SU-DHL-6 (cell line): ENCODE measurements around the gene NR1H4.

Experiments used
- H2AFZ ChIP-seq: fragments of 200-600 bp; sonication (generic); 2 replicates; pipeline ENCODE4 v1.6.1; 2014; ENCODE audit warnings: low read depth, mild to moderate bottlenecking, moderate library complexity, mixed read lengths, antibody characterized with exemption, low read length; ENCODE audit not compliant: severe bottlenecking
- H3F3A ChIP-seq: fragments of 200-600 bp; shearing (Covaris generic); 2 replicates; pipeline ENCODE4 v1.6.0; 2016; ENCODE audit warnings: antibody characterized with exemption, mild to moderate bottlenecking; ENCODE audit not compliant: insufficient read depth
- H3K27ac ChIP-seq: fragments of 200-600 bp; sonication (generic); 2 replicates; pipeline ENCODE4 v1.5.1; 2016; ENCODE audit warnings: low read depth, mild to moderate bottlenecking, low read length, moderate library complexity, mixed read lengths
- H3K27me3 ChIP-seq: fragments of 200-600 bp; sonication (generic), shearing (Covaris generic); 2 replicates; pipeline ENCODE4 v1.6.0; 2014; ENCODE audit warnings: mild to moderate bottlenecking, low read length
- H3K36me3 ChIP-seq: fragments of 200-600 bp; sonication (generic); 2 replicates; pipeline ENCODE4 v1.6.1; 2014; ENCODE audit warnings: mild to moderate bottlenecking, low read length, mixed read lengths
- H3K4me2 ChIP-seq: fragments of 300-600, 200-600 bp; shearing (Covaris generic), sonication (generic); 2 replicates; pipeline ENCODE4 v1.6.0; 2014; ENCODE audit warnings: low read length, low read depth, mild to moderate bottlenecking; ENCODE audit not compliant: poor library complexity, severe bottlenecking
- H3K4me3 ChIP-seq: fragments of 200-600 bp; sonication (generic); 2 replicates; pipeline ENCODE4 v1.5.1; 2014; ENCODE audit warnings: antibody characterized with exemption, low read length, mild to moderate bottlenecking, mixed read lengths; ENCODE audit not compliant: insufficient read depth, poor library complexity, severe bottlenecking
- H3K79me2 ChIP-seq: fragments of 200-600 bp; sonication (generic); 2 replicates; pipeline ENCODE4 v1.6.1; 2014; ENCODE audit warnings: mild to moderate bottlenecking, low read length, moderate library complexity; ENCODE audit not compliant: insufficient read depth
- H3K9ac ChIP-seq: fragments of 200-600 bp; sonication (generic); 2 replicates; pipeline ENCODE4 v1.7.0; 2014; ENCODE audit warnings: mild to moderate bottlenecking, low read length
- H3K9me2 ChIP-seq: fragments of 200-600 bp; sonication (generic); replicated peaks from 2 replicates; pipeline ENCODE4 v1.6.1; 2014; ENCODE audit warnings: low read length; ENCODE audit not compliant: insufficient read depth
- H3K9me3 ChIP-seq: fragments of 200-600 bp; sonication (generic); 2 replicates; pipeline ENCODE4 v1.6.1; 2014; ENCODE audit warnings: low read length, mixed read lengths; ENCODE audit not compliant: insufficient read depth
- H4K20me1 ChIP-seq: fragments of 200-600 bp; sonication (generic); 2 replicates; pipeline ENCODE4 v1.6.1; 2014; ENCODE audit warnings: low read depth, mild to moderate bottlenecking, antibody characterized with exemption, low read length, moderate library complexity, mixed read lengths
- CTCF ChIP-seq: fragments of 200-600 bp; sonication (generic); IDR thresholded peaks from one replicate; pipeline ENCODE4 v1.5.1; 2017; ENCODE audit warnings: antibody characterized with exemption, mild to moderate bottlenecking, low read length, moderate library complexity; ENCODE audit not compliant: insufficient read depth, poor library complexity, severe bottlenecking
- EZH2phosphoT487 ChIP-seq: fragments of 200-600 bp; sonication (generic), shearing (Covaris generic); conservative IDR thresholded peaks from 2 replicates; pipeline ENCODE4 v1.6.1; 2018; ENCODE audit warnings: mild to moderate bottlenecking, antibody characterized with exemption, low read length, moderate library complexity, mixed read lengths

Gene NR1H4

GRCh38 chr12:100553936-100554335 lies 80.3 kb downstream of the NR1H4 start:
- no peak for TF ChIP-seq EZH2phosphoT487
- no peak for TF ChIP-seq CTCF

GRCh38 chr12:100554608-100555077 lies 81.0 kb downstream of the NR1H4 start:
- H3K9me2 ChIP-seq: no peaks in the 10 kb centered on the region
- H2AFZ ChIP-seq: no peak overlapping the region
- H3K9ac ChIP-seq: no peak overlapping the region
- TF ChIP-seq EZH2phosphoT487 (no peak), CTCF (peak; percentile 23)
- no peaks in the 10 kb centered on the region for H4K20me1 ChIP-seq
- H3K27me3 ChIP-seq: no peaks in the 10 kb centered on the region
- no peak overlapping the region for H3K27ac ChIP-seq
- no peaks in the 10 kb centered on the region for H3K36me3 ChIP-seq
- H3K4me2 ChIP-seq: no peak overlapping the region
- no peaks in the 10 kb centered on the region for H3K9me3 ChIP-seq
- no peaks in the 10 kb centered on the region for H3F3A ChIP-seq
- no peak overlapping the region for H3K4me3 ChIP-seq
- H3K79me2 ChIP-seq: no peaks in the 10 kb centered on the region

More at GRCh38 chr12:100553936-100554335, 80.3 kb downstream of the NR1H4 start:
- Histone ChIP-seq H3K9me3 (no peaks in the 10 kb centered on the region), H3K4me2 (no peak overlapping the region), H3K4me3 (no peak overlapping the region), H3K27ac (no peak overlapping the region), H3K9me2 (no peaks in the 10 kb centered on the region), H4K20me1 (no peaks in the 10 kb centered on the region), H3F3A (no peaks in the 10 kb centered on the region), H3K27me3 (no peaks in the 10 kb centered on the region), H2AFZ (no peak overlapping the region), H3K36me3 (no peaks in the 10 kb centered on the region), H3K79me2 (no peaks in the 10 kb centered on the region), H3K9ac (no peak overlapping the region)

- no peak overlapping the region for H3K4me3 ChIP-seq
- H2AFZ ChIP-seq: no peak overlapping the region
- H3K9me3 ChIP-seq: no peaks in the 10 kb centered on the region
- H3K27me3 ChIP-seq: no peaks in the 10 kb centered on the region
- no peaks in the 10 kb centered on the region for H3K79me2 ChIP-seq
- no peaks in the 10 kb centered on the region for H3K36me3 ChIP-seq
- no peak overlapping the region for H3K9ac ChIP-seq
- TF ChIP-seq CTCF (no peak), EZH2phosphoT487 (no peak)
- H3K9me2 ChIP-seq: no peaks in the 10 kb centered on the region
- no peaks in the 10 kb centered on the region for H3F3A ChIP-seq
- H4K20me1 ChIP-seq: no peaks in the 10 kb centered on the region
- H3K4me2 ChIP-seq: no peak overlapping the region
- no peak overlapping the region for H3K27ac ChIP-seq
Measured at GRCh38 chr12:100555722-100556121, 82.1 kb downstream of the NR1H4 start.
